ENCODE results near the gene CPPED1.
A peak's percentile ranks its signal among the peaks of the same experiment; 100 is the strongest.

- TF ChIP-seq POLR2A (IDR thresholded peaks at IDR 0.05; ENCODE audit: low read depth, low read length) (peak; percentile 46; the same call in 1 of the 2 replicates), RCOR1 (IDR thresholded peaks at IDR 0.05; ENCODE audit: insufficient replicate concordance, low read length) (peak; percentile 89)
- TF ChIP-seq, protein P1, sequence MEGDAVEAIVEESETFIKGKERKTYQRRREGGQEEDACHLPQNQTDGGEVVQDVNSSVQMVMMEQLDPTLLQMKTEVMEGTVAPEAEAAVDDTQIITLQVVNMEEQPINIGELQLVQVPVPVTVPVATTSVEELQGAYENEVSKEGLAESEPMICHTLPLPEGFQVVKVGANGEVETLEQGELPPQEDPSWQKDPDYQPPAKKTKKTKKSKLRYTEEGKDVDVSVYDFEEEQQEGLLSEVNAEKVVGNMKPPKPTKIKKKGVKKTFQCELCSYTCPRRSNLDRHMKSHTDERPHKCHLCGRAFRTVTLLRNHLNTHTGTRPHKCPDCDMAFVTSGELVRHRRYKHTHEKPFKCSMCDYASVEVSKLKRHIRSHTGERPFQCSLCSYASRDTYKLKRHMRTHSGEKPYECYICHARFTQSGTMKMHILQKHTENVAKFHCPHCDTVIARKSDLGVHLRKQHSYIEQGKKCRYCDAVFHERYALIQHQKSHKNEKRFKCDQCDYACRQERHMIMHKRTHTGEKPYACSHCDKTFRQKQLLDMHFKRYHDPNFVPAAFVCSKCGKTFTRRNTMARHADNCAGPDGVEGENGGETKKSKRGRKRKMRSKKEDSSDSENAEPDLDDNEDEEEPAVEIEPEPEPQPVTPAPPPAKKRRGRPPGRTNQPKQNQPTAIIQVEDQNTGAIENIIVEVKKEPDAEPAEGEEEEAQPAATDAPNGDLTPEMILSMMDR (conservative IDR thresholded peaks at IDR 0.05; ENCODE audit: low read depth, low read length): no peak
- TF ChIP-seq, protein P2, sequence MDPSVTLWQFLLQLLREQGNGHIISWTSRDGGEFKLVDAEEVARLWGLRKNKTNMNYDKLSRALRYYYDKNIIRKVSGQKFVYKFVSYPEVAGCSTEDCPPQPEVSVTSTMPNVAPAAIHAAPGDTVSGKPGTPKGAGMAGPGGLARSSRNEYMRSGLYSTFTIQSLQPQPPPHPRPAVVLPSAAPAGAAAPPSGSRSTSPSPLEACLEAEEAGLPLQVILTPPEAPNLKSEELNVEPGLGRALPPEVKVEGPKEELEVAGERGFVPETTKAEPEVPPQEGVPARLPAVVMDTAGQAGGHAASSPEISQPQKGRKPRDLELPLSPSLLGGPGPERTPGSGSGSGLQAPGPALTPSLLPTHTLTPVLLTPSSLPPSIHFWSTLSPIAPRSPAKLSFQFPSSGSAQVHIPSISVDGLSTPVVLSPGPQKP (IDR thresholded peaks at IDR 0.05; ENCODE audit: borderline replicate concordance, low read depth, low read length): no peak
These were observed at the start of gene CPPED1 for GRCh38 chr16:12803203-12804093.

Measured in IMR-90 (cell line).